Gastroesophageal sphincter (tissue), 4 donors: ENCODE results near the gene CCDC191. TPM values are rescaled to one million over a fixed set of nuclear protein-coding genes. Genes with fewer than 3 reads are reported as not detected.

Source experiments
- ATAC-seq: fragments of 150-250 bp; one replicate; pipeline ENCODE4 v1.9.1; 2016; ENCODE audit warnings: mild to moderate bottlenecking, moderate library complexity
- H3K27ac ChIP-seq, 4 donors: fragments of 200-600 bp; sonication (generic) in 3 of 4; 1 replicate in 3 of 4; 2 replicates in 1 of 4; pipeline ENCODE4 v1.5.1; 2016 to 2019
- H3K27me3 ChIP-seq: fragments of 200-600 bp; sonication (generic); one replicate; pipeline ENCODE4 v1.5.1; 2019
- H3K36me3 ChIP-seq, 2 donors: fragments of 200-600 bp; sonication (generic); one replicate each; pipeline ENCODE4 v1.5.1; 2019; ENCODE audit warnings: control low read depth in 1 of 2
- H3K4me1 ChIP-seq, 3 donors: fragments of 200-600 bp; sonication (generic); 1 replicate in 2 of 3; 2 replicates in 1 of 3; pipeline ENCODE4 v1.5.1; 2016 to 2019; ENCODE audit warnings: control low read depth in 2 of 3
- H3K4me3 ChIP-seq, 2 donors: fragments of 200-600 bp; sonication (generic); one replicate each; pipeline ENCODE4 v1.5.1; 2019; ENCODE audit warnings: mild to moderate bottlenecking in 1 of 2, moderate library complexity in 1 of 2
- H3K9me3 ChIP-seq, 3 donors: fragments of 200-600 bp; sonication (generic); one replicate each; pipeline ENCODE4 v1.5.1; 2017 to 2019; ENCODE audit warnings: control low read depth in 2 of 3
- EP300 ChIP-seq: sonication (generic); formaldehyde crosslinking; IDR thresholded peaks from one replicate; pipeline ENCODE4 v1.6.1; 2017; ENCODE audit warnings: antibody characterized with exemption, mild to moderate bottlenecking
- POLR2A ChIP-seq, 2 donors: fragments of 450-650 bp; IDR thresholded peaks; one replicate each; pipeline ENCODE4 v1.6.1; 2017; ENCODE audit warnings: antibody characterized with exemption in 2 of 2, mild to moderate bottlenecking in 2 of 2, moderate library complexity in 1 of 2
- POLR2AphosphoS5 ChIP-seq: sonication (generic); formaldehyde crosslinking; IDR thresholded peaks from one replicate; pipeline ENCODE4 v1.6.1; 2017; ENCODE audit warnings: antibody characterized with exemption
- WGBS, 2 donors: methylation state at CpG; one replicate each; pipeline ENCODE4 v1.1.5; 2018; ENCODE audit warnings: low coverage in 1 of 2; 5-methylcytosine and 5-hydroxymethylcytosine counted together
- total RNA-seq, 4 donors: library from RNA; depleted of rRNA; stranded (reverse); fragments of >200 nt; gene quantifications; one replicate each; pipeline ENCODE4 v1.1.0, GENCODE V29; 2016
- TF ChIP-seq, protein P1 (sequence below), 4 experiments: fragments of 200-600 bp in 2 of 4; fragments of 450-650 bp in 2 of 4; sonication (generic) in 1 of 4; IDR thresholded peaks; one replicate each; pipeline ENCODE4 v1.5.1; 2017 to 2019; ENCODE audit warnings: antibody characterized with exemption in 4 of 4, mild to moderate bottlenecking in 2 of 4, moderate library complexity in 2 of 4

The CCDC191 gene, protein sequence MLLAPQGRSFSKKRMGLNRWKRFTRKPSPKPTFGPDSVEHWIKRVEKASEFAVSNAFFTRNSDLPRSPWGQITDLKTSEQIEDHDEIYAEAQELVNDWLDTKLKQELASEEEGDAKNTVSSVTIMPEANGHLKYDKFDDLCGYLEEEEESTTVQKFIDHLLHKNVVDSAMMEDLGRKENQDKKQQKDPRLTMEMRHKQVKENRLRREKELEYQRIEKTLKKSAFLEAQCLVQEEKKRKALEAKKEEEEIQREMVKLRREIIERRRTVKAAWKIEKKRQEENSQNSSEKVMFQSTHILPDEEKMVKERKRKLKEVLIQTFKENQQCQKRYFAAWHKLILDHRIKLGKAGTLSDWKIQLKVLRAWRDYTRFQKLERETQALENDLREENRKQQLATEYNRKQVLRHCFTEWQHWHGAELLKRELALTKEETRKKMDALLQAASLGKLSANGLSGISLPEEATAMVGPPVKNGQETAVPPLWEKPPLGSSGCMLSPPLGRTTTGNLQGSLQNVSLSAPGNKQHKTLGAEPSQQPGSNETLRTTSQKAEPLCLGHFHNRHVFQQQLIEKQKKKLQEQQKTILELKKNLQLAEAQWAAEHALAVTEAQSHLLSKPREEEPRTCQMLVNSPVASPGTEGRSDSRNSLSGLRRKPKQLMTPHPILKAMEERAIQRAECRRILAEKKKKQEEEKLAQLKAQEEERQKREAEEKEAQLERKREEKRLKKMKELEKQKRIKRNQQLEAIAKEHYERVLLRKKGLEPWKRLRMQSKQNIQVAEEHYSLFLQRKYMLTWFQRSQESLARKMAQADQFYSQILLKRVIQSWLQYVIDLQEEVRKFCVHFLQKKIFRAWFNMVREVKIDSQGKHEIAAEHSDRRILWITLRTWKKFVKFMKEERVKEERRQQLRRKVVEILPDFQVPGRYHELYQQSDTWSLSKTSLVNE
- total RNA-seq, result 1 to 10 TPM; 3.5 to 7.9 (median 4.6) TPM

DNA sequence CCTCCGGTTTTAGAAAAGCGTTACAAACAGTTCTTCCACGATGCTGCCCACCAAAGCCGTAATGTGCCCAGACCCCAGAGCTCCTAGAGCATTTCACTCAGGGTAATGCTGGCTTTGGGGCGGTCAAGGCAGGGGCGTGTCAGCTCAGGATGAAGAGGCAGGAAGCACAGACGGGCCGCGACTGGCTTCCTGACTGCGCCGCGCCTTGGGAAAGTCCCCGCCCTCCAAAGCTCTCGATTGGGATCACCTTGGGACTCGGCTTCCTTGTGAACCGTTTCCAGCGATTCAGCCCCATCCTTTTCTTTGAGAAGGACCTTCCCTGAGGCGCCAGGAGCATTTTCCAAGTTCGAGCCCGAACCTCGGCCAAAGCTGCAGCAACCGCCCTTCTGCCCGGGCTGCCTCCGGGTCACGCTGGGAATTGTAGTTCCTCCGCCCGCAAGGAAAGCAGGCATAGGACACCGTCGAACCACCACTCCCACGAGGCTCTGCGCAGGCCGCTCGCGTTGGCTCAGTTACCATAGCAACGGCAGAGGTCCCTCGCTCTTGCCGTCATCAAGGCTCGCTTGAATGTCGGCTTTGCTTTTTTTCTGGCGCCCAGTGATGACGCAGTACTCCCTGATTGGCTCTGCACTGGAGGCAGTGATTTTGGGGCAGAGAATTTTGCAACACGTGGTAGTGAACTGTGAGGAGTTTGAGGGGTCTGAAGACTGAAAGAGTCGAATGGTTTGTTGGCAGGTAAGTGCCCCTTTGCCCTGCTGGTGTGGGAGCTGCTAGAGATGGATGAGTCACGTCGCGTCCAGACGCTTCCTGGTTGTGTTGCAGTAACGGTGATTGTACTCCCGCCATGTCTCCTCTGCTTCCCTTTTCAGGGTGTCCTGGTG, at the start of gene CCDC191, which contains the start of gene QTRT2:
CCDC191 (minus strand) TSS at position 397 of the 881 bp plus-strand sequence; CDS start at position 337, 60 bp downstream.
QTRT2 (plus strand) TSS at position 608 of the 881 bp plus-strand sequence. CDS start 8,521 bp downstream, outside the sequence.
- Histone ChIP-seq H3K36me3 (peaks cover 0 to 3% of the 10 kb centered on the region in 2 donors), H3K4me3 (peak within 1 kb of the TSS; percentile 63), H3K27me3 (no peaks in the 10 kb centered on the region), H3K4me1 (peaks cover 6 to 34% (median 7%) of the 10 kb centered on the region in 3 donors), H3K27ac (peak within 1 kb of the TSS; percentile 62 to 89 (median 84)), H3K9me3 (no peaks in the 10 kb centered on the region)
- TF ChIP-seq, protein P1, sequence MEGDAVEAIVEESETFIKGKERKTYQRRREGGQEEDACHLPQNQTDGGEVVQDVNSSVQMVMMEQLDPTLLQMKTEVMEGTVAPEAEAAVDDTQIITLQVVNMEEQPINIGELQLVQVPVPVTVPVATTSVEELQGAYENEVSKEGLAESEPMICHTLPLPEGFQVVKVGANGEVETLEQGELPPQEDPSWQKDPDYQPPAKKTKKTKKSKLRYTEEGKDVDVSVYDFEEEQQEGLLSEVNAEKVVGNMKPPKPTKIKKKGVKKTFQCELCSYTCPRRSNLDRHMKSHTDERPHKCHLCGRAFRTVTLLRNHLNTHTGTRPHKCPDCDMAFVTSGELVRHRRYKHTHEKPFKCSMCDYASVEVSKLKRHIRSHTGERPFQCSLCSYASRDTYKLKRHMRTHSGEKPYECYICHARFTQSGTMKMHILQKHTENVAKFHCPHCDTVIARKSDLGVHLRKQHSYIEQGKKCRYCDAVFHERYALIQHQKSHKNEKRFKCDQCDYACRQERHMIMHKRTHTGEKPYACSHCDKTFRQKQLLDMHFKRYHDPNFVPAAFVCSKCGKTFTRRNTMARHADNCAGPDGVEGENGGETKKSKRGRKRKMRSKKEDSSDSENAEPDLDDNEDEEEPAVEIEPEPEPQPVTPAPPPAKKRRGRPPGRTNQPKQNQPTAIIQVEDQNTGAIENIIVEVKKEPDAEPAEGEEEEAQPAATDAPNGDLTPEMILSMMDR (IDR thresholded peaks at IDR 0.05), result no peak
- TF ChIP-seq POLR2A (IDR thresholded peaks at IDR 0.05) (no peak), POLR2AphosphoS5 (peak; percentile 70)
- peak; percentile 99 for ATAC-seq
- 0% methylated on average over 9 to 17 of the region's 49 CpGs for WGBS, 2 donors

DNA sequence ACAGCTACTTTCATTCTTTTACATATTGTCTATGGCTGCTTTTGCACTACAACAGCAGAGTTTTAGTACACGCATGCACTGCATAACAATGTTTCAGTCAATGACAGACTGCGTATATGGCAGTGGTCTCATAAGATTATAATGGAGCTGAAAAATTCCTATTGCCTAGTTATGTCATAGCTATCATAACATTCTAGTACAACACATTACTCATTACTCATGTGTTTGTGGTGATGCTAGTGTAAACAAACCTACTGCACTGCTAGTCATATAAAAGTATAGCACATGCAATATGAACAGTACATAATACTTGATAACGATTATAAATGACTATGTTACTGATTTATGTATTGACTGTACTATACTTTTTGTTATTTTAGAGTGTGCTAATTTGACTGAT, 48.1 kb upstream of the CCDC191 start:
- no peak for ATAC-seq
- Histone ChIP-seq H3K9me3 (no peaks in the 10 kb centered on the region), H3K36me3 (no peaks in the 10 kb centered on the region), H3K27ac (no peak overlapping the region), H3K4me3 (no peak overlapping the region), H3K27me3 (no peaks in the 10 kb centered on the region), H3K4me1 (no peaks in the 10 kb centered on the region)
- TF ChIP-seq EP300 (no peak), POLR2A (IDR thresholded peaks at IDR 0.05) (no peak), POLR2AphosphoS5 (no peak)
- TF ChIP-seq, protein P1 (IDR thresholded peaks at IDR 0.05), result no peak
- 76 to 80% methylated on average over 3 of the region's 3 CpGs for WGBS, 2 donors

DNA sequence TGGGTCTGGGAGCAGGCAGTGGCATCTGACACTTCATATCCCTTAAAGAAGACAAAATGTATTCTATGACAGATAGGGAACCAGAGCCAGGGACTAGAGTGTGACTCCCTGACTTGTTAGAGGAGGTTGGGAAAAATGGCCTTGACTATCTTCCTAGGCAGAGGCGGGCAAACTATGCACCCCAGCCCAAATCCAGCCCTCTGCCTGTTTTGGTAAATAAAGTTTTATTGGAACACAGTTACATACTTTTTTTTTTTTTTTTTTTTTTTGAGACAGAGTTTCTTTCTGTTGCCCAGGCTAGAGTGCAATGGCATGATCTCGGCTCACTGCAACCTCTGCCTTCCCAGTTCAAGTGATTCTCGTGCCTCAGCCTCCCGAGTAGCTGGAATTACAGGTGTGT, 47.5 kb upstream of the CCDC191 start:
- H3K4me1 ChIP-seq, result no peaks in the 10 kb centered on the region
- TF ChIP-seq EP300 (no peak), POLR2A (IDR thresholded peaks at IDR 0.05) (no peak), POLR2AphosphoS5 (no peak)
- TF ChIP-seq, protein P1 (IDR thresholded peaks at IDR 0.05), result no peak
- H3K36me3 ChIP-seq, result no peaks in the 10 kb centered on the region
- H3K27ac ChIP-seq, result no peak overlapping the region
- no peak for ATAC-seq
- no peaks in the 10 kb centered on the region for H3K27me3 ChIP-seq
- no peak overlapping the region for H3K4me3 ChIP-seq
- 100% methylated on average over 1 of the region's 4 CpGs; no CpG with 5 or more reads in 1 of the 2 donors for WGBS, 2 donors
- H3K9me3 ChIP-seq, result no peaks in the 10 kb centered on the region

DNA sequence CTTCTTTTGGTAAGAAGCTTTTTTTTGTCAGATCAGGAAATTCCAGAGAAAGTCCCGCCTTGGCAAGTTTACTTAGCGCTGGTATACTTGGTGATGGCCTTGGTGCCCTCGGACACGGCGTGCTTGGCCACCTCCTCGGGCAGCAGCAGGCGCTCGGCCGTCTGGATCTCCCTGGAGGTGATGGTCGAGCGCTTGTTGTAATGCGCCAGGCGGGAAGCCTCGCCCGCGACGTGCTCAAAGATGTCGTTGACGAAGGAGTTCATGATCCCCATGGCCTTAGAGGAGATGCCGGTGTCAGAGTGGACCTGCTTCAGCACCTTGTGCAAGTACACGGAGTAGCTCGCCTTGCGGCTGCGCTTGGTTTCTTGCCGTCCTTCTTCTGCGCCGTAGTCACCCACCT, 46.9 kb upstream of the CCDC191 start:
- Histone ChIP-seq H3K4me1 (no peaks in the 10 kb centered on the region), H3K27me3 (no peaks in the 10 kb centered on the region), H3K36me3 (no peaks in the 10 kb centered on the region), H3K27ac (no peak overlapping the region), H3K9me3 (no peaks in the 10 kb centered on the region), H3K4me3 (no peak overlapping the region)
- TF ChIP-seq, protein P1 (IDR thresholded peaks at IDR 0.05), result no peak
- TF ChIP-seq POLR2A (IDR thresholded peaks at IDR 0.05) (no peak), EP300 (no peak), POLR2AphosphoS5 (no peak)
- 76 to 90% methylated on average over 3 to 9 of the region's 27 CpGs for WGBS, 2 donors
- ATAC-seq, result no peak
